CD4-positive, alpha-beta T cell treated with Interleukin-4 for 1 hour (primary cell): ENCODE results near the gene NECTIN4.
"Not testable (repeated sequence)": the region's sequence is repeated elsewhere in the genome, so short reads cannot be mapped to it uniquely, and the experiment has no call there.

Experiments used
- DNase-seq, 2 donors: peaks; one replicate each; pipeline ENCODE4 v3.0.0-alpha.2; 2020 to 2022

Gene NECTIN4

GRCh38 chr1:161089251-161089924 is at the start of gene NECTIN4:
Gene NECTIN4, minus strand, starts transcription at chr1:161089558. Its CDS starts 262 bp downstream, at chr1:161089296.
- no peak for DNase-seq

GRCh38 chr1:161138431-161138830 is 49.1 kb upstream of the NECTIN4 start:
- DNase-seq = no peak

DNA sequence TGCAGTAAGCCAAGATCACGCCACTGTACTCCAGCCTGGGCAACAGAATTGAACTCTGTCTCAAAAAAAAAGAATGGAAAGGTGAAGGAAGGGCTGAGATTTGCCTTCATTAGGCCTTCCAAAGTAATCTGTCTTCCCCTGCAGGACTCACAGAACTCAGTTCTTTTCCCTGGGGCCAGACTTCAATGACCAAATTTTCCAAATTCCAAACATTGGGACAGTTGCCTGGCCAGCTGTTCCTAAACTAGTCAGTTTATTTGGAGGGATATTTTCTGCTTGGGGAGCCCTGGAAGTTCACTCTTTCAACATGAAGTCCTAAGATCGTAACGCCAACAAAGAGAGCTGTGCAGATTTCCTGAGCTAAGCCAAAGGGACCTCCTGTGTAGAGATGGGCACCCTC is 48.5 kb upstream of the NECTIN4 start:
- no peak for DNase-seq

- no peak for DNase-seq
These were observed 43.9 kb upstream of the NECTIN4 start for GRCh38 chr1:161133220-161133740.

DNA sequence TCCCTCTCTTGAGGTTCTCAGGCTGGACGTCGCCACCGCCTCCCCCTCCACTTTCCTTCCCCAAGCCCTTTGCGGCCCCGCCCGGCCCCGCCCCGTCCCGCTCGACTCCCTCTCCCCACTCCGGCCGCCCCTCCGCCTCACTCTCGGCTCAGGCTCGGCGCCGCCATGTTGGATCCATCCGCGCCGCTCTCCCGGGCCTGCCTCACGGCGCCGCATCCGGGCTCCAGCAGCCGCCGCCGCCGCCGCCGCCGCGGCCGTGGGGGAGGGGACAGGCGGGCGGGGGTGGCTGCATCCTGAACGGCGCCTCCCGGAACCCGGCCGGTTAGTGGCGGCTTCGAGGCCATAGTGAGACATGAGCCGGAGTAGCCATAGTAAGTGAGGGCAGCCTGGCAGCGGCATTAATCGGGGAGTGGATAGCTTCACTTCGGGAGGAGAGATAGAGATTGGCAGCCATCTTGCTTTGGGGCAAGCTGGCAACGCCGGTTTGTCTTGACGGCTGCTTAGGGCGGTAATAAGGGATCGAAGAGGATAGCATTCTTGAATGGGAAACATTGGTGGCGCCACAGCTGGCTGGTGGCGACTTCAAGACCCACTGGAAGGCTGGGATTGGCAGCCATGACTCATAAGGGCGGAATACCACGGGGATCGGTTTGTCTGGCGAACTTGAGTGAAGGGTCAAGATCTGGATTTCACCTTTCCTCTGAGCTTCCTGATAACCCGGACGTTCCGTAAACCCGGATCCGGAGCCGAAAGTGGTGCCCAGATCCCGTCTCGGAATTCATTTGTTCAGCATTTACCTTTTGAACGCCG is 43.3 kb upstream of the NECTIN4 start, which contains the start of gene DEDD:
DEDD (minus strand) TSS at position 258 of the 810 bp plus-strand sequence. CDS start 8,205 bp downstream, outside the sequence.
- DNase-seq = peak; percentile 96 to 97

DNA sequence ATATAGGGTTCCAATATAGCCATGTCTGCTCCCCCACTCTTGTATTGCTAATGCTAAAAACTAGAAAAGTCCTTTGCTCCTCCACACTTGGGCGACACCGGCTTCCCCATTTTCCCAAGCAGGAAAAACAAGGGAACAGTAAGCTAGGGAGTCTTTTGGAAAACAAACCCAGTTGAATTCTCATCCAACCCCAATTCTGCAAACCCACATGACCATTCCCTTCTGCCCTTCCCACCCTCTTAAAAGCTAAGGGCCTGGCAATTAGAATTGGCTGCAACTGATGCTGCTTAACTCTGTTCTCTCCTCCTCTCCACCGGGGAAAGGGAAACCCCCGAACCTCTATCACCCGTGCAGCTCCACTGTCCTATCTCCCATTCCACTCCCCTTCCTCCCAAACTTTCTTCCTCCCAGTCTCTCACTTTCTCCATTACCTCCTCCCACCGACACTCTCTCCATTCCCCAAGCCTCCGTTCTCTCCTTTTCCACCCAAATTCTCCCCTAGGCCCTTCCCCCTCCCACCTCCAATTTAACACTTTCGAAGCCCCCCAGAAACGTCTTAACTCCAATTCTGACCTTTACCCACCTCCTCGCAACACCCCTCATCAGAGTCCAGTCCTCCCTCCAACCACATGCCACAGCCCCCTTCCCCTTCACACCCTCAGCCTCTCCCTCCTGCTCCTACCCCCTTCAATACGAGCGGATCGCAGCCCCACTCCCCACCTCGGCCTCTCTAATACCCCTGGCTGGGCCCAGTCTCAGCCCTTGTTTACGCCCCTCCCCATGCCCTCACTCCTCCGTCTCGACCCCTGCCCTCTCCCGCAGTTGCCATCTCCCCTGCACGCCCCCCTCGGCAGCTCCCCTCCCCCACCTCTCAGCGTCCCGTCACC is 42.4 kb upstream of the NECTIN4 start:
- peak in 1 of 2 donors; percentile 32 for DNase-seq

GRCh38 chr1:161130266-161130665 is 40.9 kb upstream of the NECTIN4 start:
- no peak for DNase-seq

DNA sequence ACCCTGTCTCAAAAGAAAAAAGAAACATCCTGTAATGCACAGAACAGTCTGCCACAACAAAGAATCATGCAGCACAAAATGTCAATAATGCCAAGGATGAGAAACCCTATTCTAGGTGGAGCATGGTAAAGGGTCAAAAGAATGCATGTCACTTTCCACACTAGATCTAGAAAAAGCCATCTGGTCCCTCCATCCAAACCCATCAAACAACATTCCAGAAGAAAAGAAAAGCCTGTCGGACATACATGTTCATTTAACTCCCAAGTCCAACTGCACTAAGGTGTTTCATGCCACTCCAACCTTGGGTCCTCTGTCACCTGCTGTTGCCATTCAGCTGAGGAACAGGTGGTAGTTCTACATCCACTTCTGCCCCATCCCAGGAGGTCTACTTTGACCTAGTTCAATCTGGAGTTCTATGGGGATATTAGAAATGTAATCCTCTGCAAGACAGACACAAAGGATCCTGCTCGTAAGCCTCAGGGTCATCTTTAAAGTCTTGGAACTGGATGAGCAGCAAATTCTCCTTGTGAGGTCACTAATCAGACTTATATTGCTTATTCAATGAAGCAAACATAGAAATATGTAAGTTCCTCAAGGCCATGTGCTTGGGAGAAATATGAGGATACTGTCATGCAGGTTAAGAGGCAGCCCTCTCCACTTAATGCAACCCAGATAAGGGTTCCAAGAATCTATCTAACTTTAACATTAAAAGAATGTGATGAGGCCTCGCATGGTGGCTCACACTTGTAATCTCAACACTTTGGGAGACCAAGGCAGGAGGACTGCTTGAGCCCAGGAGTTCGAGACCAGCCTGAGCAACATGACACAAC is 39.4 kb upstream of the NECTIN4 start:
- DNase-seq = no peak

- no peak for DNase-seq
These were observed 38.3 kb upstream of the NECTIN4 start for GRCh38 chr1:161127649-161128048.

- DNase-seq = no peak
These were observed 33.6 kb upstream of the NECTIN4 start for GRCh38 chr1:161122967-161123366.

- DNase-seq = peak in 1 of 2 donors; percentile 21
These were observed 32.5 kb upstream of the NECTIN4 start for GRCh38 chr1:161121834-161122233.

DNA sequence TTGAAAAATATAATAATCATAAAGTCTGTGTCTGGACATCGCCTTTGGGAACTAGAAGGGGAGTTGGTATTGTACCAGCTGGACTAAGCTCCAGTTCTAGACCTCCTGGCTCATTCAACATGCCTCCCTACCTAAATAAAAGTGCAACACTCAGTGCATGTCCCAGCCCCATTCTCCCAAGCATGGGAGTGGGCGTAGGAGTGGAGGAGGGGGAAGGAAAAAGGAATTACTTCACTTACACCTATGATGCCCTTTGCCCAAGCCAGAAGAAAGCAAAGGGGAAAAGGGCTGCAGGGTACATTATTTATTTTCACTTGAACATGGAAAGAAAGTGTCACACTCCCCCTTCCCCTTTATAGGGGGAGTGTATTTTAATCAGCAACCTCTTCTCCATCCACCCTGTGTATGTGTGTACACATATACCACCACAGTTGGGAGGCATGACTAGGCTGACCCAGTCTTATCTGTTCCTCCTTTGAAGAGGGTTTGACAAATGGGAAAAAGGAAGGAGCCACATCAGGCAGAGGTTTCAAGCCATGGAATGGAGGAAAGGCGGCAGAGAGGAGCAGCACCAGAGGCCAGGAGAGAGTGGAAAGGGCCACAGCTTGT is 31.8 kb upstream of the NECTIN4 start:
- DNase-seq = no peak

GRCh38 chr1:161119092-161119903 is 29.9 kb upstream of the NECTIN4 start:
- DNase-seq = peak; percentile 75 to 83

- DNase-seq = peak; percentile 84 to 85
These were observed 28.6 kb upstream of the NECTIN4 start, which contains the start of the genes NIT1 and PFDN2 for GRCh38 chr1:161117759-161118581. Gene NIT1, plus strand, starts transcription at chr1:161118105. Its CDS starts 72 bp downstream, at chr1:161118177. Gene PFDN2, minus strand, starts transcription at chr1:161118037. Its CDS starts 11 bp downstream, at chr1:161118026.

GRCh38 chr1:161115961-161116360 is 26.6 kb upstream of the NECTIN4 start:
- DNase-seq = not testable (repeated sequence)

- no peak for DNase-seq
These were observed 25.9 kb upstream of the NECTIN4 start for GRCh38 chr1:161115132-161115711.

- no peak for DNase-seq
These were observed 25.2 kb upstream of the NECTIN4 start for GRCh38 chr1:161114556-161114955.

GRCh38 chr1:161113915-161114314 is 24.6 kb upstream of the NECTIN4 start:
- DNase-seq = no peak

GRCh38 chr1:161111527-161111926 is 22.2 kb upstream of the NECTIN4 start:
- no peak for DNase-seq
